Measurements from ENCODE around the gene ERMP1.
"Not testable (repeated sequence)": the region's sequence is repeated elsewhere in the genome, so short reads cannot be mapped to it uniquely, and the experiment has no call there.

The ERMP1 gene

DNA sequence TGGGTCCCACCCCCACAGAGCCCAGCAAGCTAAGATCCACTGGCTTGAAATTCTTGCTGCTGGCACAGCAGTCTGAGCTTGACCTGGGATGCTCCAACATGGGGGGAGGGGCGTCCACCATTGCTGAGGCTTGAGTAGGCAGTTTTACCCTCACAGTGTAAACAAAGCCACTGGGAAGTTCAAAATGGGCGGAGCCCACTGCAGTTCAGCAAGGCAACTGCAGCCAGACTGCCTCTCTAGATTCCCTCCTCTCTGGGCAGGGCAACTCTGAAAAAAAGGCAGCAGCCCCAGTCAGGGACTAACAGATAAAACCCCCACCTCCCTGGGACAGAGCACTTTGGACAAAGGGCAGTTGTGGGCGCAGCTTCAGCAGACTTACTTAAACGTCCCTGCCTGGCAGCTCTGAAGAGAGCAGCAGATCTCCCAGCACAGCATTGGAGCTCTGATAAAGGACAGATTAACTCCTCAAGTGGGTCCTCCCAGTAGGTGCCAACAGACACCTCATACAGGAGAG is 53.2 kb downstream of the ERMP1 start:
- not testable (repeated sequence) for DNase-seq (ENCODE audit: low spot score)

GRCh38 chr9:5778805-5779204 is 54.1 kb downstream of the ERMP1 start:
- no peak for DNase-seq (ENCODE audit: low spot score)

- DNase-seq (ENCODE audit: low spot score): no peak
Observed at GRCh38 chr9:5773324-5773999, 59.5 kb downstream of the ERMP1 start.

- DNase-seq (ENCODE audit: low spot score): no peak
Observed at GRCh38 chr9:5767968-5768932, 64.7 kb downstream of the ERMP1 start.

- no peak for DNase-seq (ENCODE audit: low spot score)
Observed at GRCh38 chr9:5764130-5764868, 68.6 kb downstream of the ERMP1 start.

DNA sequence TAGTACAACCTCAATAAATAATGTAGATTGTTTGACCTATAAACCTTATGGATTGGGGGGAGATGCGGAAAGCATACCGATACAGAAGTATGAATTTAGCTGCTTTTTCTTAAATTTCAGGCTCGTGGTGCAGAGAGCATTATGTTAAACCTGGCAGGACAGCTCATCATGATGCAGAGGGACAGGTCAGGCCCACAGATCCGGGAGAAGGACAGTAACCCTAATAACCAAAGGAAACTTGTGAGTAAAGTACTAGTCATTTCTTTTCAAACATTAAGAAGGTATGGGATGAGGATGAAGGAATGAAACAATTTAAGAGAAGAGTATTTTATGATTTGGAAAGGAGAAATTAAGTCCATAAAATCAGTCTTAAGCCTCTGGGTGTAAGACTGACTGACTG is 70.5 kb downstream of the ERMP1 start:
- no peak for DNase-seq (ENCODE audit: low spot score)

GRCh38 chr9:5760338-5760737 is 72.6 kb downstream of the ERMP1 start:
- no peak for DNase-seq (ENCODE audit: low spot score)

GRCh38 chr9:5756633-5757032 is 76.3 kb downstream of the ERMP1 start:
- DNase-seq (ENCODE audit: low spot score): no peak

GRCh38 chr9:5750569-5750968 is 82.3 kb downstream of the ERMP1 start:
- no peak for DNase-seq (ENCODE audit: low spot score)

GRCh38 chr9:5749306-5749705 is 83.6 kb downstream of the ERMP1 start:
- DNase-seq (ENCODE audit: low spot score): no peak

DNA sequence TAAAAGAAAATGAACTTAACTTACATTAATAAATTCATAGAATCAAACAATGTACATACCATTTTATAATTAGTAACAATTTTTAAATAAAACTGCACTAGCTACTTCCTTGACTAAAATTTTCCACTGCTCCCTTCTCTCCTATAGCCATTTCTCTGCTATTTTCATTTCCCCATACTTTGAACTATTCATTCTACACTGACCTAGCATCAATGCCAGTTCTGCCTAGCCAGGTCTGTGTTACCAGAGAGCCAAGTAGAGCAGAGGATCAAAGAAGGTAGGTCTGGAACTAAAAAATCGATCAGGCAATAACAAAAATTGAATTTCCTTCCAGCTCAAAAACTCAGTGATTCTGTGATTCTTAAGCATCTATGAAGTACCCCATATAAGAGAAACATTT is 84.5 kb downstream of the ERMP1 start:
- DNase-seq (ENCODE audit: low spot score): no peak

DNA sequence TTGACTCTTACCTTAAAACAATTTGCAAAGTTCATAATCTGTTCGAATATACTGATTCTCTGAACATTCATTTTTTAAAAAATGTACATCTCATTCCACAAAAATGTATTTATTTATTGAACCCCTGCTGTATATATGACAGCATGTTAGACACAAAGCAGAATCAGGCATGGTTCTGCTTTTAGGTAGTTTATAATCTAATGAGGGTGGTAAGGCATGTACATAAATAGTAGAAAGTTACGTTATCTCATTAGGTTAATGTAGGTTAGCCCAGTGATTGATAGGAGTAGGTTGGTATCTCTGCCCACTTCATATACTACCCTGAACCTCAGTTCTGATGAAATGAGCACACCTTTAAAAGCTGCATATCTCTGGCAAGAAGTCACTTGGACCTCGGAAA is 89.8 kb downstream of the ERMP1 start:
- DNase-seq (ENCODE audit: low spot score): no peak

GRCh38 chr9:5736563-5737346 is 96.2 kb downstream of the ERMP1 start:
- DNase-seq (ENCODE audit: low spot score): no peak

DNA sequence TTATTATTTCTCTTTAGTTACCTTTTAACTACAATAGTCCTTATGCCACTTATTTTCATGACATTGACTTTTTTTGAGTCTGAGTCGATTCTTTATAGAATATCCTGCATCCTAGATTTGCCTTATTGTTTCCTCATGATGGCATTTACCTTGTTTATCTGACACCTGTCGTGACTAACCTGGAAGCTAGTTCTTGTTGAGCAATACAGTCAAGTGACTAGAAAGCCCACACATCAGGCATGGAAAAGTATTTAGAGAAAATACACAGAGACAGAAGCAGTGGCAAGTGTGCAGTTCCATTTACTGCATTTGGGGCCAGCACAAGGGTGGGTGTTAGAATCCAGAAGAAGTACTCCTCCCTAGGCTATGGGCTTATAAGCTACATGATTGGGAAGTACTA is 97.8 kb downstream of the ERMP1 start:
- DNase-seq (ENCODE audit: low spot score): no peak
